ENCODE results near the gene MTLN. TPM values are rescaled to one million over a fixed set of nuclear protein-coding genes. Genes with fewer than 3 reads are reported as not detected.
"Not testable (repeated sequence)": the region's sequence is repeated elsewhere in the genome, so short reads cannot be mapped to it uniquely, and the experiment has no call there.

The MTLN gene
- total and polyA plus RNA-seq, 2 of the 13 experiments (the other 11 are each of a cell fraction or from before 2014, with no cell fraction given): 37.1 to 50.4 TPM

GRCh38 chr2:110218889-110219288 lies 6.5 kb upstream of the MTLN start:
- H2AFZ ChIP-seq (ENCODE audit: low read length); H3K4me3 ChIP-seq (replicated peaks in 1 of 3; ENCODE audit: insufficient read depth in 1 of 3, low read depth in 2 of 3, low read length in 3 of 3); H3K36me3 ChIP-seq (replicated peaks in 1 of 2; ENCODE audit: control insufficient read depth in 1 of 2, insufficient read depth in 2 of 2, low read length in 2 of 2); H4K20me1 ChIP-seq (ENCODE audit: insufficient read depth, low read length); H3K27ac ChIP-seq (ENCODE audit: extremely low read length, insufficient read depth, low read length); in situ Hi-C loops (cut with HindIII; ENCODE audit: extremely low pct_ligation_motif_present, low pct_unique_long_range_greater_than_20kb); ATAC-seq; H3K79me2 ChIP-seq (ENCODE audit: insufficient read depth, low read length); BruUV-seq (replicated peaks); CTCF ChIA-PET (ENCODE audit: low intra/inter-chr PET ratio, low total read pairs); FAIRE-seq; H3K9me3 ChIP-seq (ENCODE audit: low read length); H3K4me1 ChIP-seq (ENCODE audit: insufficient read depth, low read length); H3K4me2 ChIP-seq (ENCODE audit: low read depth, low read length); intact Hi-C loops (cut with micrococcal nuclease; ENCODE audit: unreplicated experiment); DNase-seq (ENCODE audit: low spot score); H3K9ac ChIP-seq (ENCODE audit: insufficient read depth, low read depth, low read length); POLR2A ChIA-PET: not testable (repeated sequence)
- WGBS (ENCODE audit: low lambda C conversion rate): 57% methylated on average over 7 of the region's 7 CpGs
- H3K27me3 ChIP-seq (ENCODE audit: control insufficient read depth in 1 of 2, insufficient read depth in 2 of 2, low read length in 2 of 2): peaks cover 0 to 30% of the 10 kb centered on the region in 2 experiments; a peak in 3 of 5 replicates

DNA sequence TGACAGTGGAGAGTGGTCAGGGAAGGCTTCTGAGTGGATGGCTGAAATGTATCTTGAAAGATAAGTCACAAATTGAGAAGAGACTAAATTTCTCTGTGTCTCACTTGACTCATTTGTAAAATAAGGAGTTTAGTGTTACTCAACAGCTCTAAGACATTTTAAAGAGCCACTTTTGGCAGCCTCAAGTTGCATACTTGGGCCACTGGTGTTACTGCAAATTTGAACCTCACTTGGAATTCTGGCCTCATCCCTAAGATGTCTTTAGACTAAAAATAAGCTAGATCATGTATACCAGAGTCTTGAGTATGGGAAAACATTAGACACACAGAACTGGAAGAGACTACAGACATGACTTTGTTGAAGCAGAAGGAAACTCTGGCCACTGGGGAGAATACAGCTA lies 4.5 kb upstream of the MTLN start:
- BruUV-seq (replicated peaks): no TSS peak
- no peak for FAIRE-seq
- Histone ChIP-seq H4K20me1 (ENCODE audit: insufficient read depth, low read length) (no peaks in the 10 kb centered on the region), H3K9ac (ENCODE audit: insufficient read depth, low read depth, low read length) (no peak overlapping the region), H3K4me1 (ENCODE audit: insufficient read depth, low read length) (no peaks in the 10 kb centered on the region), H3K79me2 (ENCODE audit: insufficient read depth, low read length) (peaks cover 3% of the 10 kb centered on the region), H3K36me3 (replicated peaks in 1 of 2; ENCODE audit: control insufficient read depth in 1 of 2, insufficient read depth in 2 of 2, low read length in 2 of 2) (no peaks in the 10 kb centered on the region; a peak in 1 of 5 replicates), H3K9me3 (ENCODE audit: low read length) (peaks cover 12% of the 10 kb centered on the region; the same call in 1 of the 2 replicates), H3K4me2 (ENCODE audit: low read depth, low read length) (no peak overlapping the region), H3K4me3 (replicated peaks in 1 of 3; ENCODE audit: insufficient read depth in 1 of 3, low read depth in 2 of 3, low read length in 3 of 3) (no peak overlapping the region), H3K27ac (ENCODE audit: extremely low read length, insufficient read depth, low read length) (no peak overlapping the region), H2AFZ (ENCODE audit: low read length) (no peak overlapping the region), H3K27me3 (ENCODE audit: control insufficient read depth in 1 of 2, insufficient read depth in 2 of 2, low read length in 2 of 2) (peaks cover 0 to 25% of the 10 kb centered on the region in 2 experiments; a peak in 3 of 5 replicates)
- ChIA-PET POLR2A (no interaction called here), CTCF (ENCODE audit: low intra/inter-chr PET ratio, low total read pairs) (no interaction called here)
- no peak for ATAC-seq
- no peak for TF ChIP-seq ZNF317 (CRISPR knock-in tag; IDR thresholded peaks at IDR 0.05)
- TF ChIP-seq ZFP37 (CRISPR knock-in tag; IDR thresholded peaks at IDR 0.05; ENCODE audit: borderline replicate concordance): no peak
- TF ChIP-seq HHEX (CRISPR knock-in tag; IDR thresholded peaks at IDR 0.05): no peak
- no peak for TF ChIP-seq MED13 (CRISPR knock-in tag; IDR thresholded peaks at IDR 0.05)
- TF ChIP-seq, protein P1, sequence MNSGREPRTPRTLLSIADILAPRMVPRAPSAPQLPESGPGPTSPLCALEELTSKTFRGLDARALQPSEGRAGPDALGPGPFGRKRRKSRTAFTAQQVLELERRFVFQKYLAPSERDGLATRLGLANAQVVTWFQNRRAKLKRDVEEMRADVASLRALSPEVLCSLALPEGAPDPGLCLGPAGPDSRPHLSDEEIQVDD (CRISPR knock-in tag; IDR thresholded peaks at IDR 0.05; ENCODE audit: borderline replicate concordance): no peak
- no peak for TF ChIP-seq SNAPC2 (CRISPR knock-in tag; IDR thresholded peaks at IDR 0.05)
- no peak for TF ChIP-seq GTF3A (CRISPR knock-in tag; conservative IDR thresholded peaks at IDR 0.05)
- no peak for TF ChIP-seq ZNF83 (CRISPR knock-in tag; IDR thresholded peaks at IDR 0.05; ENCODE audit: borderline replicate concordance)
- TF ChIP-seq SUZ12 (IDR thresholded peaks at IDR 0.05; ENCODE audit: low read depth, low read length): no peak
- TF ChIP-seq ZBTB3 (CRISPR knock-in tag; IDR thresholded peaks at IDR 0.05; ENCODE audit: borderline replicate concordance, low read depth): no peak
- TF ChIP-seq SP5 (CRISPR knock-in tag; IDR thresholded peaks at IDR 0.05; ENCODE audit: borderline replicate concordance, low read depth): no peak
- no peak for TF ChIP-seq ZNF549 (CRISPR knock-in tag; IDR thresholded peaks at IDR 0.05)
- TF ChIP-seq, protein P2, sequence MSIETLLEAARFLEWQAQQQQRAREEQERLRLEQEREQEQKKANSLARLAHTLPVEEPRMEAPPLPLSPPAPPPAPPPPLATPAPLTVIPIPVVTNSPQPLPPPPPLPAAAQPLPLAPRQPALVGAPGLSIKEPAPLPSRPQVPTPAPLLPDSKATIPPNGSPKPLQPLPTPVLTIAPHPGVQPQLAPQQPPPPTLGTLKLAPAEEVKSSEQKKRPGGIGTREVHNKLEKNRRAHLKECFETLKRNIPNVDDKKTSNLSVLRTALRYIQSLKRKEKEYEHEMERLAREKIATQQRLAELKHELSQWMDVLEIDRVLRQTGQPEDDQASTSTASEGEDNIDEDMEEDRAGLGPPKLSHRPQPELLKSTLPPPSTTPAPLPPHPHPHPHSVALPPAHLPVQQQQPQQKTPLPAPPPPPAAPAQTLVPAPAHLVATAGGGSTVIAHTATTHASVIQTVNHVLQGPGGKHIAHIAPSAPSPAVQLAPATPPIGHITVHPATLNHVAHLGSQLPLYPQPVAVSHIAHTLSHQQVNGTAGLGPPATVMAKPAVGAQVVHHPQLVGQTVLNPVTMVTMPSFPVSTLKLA (IDR thresholded peaks at IDR 0.05): no peak
- TF ChIP-seq SOX6 (IDR thresholded peaks at IDR 0.05): no peak
- no peak for TF ChIP-seq SOX6 (CRISPR knock-in tag; IDR thresholded peaks at IDR 0.05)
- intact Hi-C loops (cut with micrococcal nuclease; ENCODE audit: unreplicated experiment): no loop called here
- in situ Hi-C loops (cut with HindIII; ENCODE audit: extremely low pct_ligation_motif_present, low pct_unique_long_range_greater_than_20kb): no loop called here
- no peak for DNase-seq (ENCODE audit: low spot score)

Measured in HepG2 (cell line).